Stimulated activated CD8-positive, alpha-beta memory T cell treated with anti-CD3 and anti-CD28 coated beads, Interleukin-4, amount 100 ng/mL, for 4 hours (primary cell): ENCODE results near the gene PRPF31.
A peak's percentile ranks its signal among the peaks of the same experiment; 100 is the strongest.
"Not testable (repeated sequence)": the region's sequence is repeated elsewhere in the genome, so short reads cannot be mapped to it uniquely, and the experiment has no call there.

Experiments used
- DNase-seq, 2 donors: peaks; one replicate each; pipeline ENCODE4 v3.0.0-alpha.2; 2020; ENCODE audit warnings: low read depth in 2 of 2, low spot score in 1 of 2

Gene PRPF31

DNA sequence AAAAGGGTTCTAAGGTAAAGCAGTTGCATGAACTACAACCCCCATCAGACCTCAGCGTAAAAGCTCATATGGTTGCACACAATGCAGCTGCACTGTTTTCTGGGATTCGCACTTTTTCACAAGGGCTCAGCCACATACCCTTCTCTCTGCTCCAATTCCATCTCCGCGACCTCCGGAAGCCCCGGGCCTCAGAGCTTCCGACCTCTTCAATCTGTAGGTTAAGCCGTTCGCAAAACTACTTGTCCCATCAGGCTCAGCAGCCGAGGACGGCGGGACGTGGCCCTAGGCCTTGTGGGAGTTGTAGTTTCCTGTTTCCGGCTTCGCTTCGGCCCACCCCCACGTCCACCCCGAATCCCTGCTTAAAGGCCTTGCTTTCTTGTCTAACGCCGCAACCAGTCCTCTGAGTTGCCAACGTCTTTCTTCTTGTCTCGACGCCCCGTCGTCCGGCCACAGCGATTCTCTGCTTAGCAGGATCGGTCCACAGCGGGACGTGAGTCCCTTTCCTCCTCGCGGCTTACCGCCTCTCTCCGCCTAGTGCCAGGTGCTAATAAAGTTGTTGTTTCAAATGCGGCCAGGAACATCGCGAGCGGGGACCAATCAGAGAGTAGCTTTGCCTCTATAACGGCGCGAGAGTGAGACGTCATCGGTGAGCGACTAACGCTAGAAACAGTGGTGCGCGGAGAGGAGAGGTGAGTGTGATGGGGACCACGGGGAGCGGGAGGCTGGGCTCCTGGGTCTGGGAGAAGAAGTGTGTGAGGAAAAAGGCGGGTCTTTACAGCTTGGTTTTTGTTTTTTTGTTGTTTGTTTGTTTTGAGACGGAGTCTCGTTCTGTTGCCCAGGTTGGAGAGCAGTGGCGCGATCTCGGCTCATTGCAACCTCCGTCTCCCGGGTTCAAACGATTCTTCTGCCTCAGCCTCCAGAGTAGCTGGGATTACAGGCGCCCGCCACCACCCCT is at the start of gene PRPF31, which contains the start of gene TFPT:
Gene PRPF31, plus strand, starts transcription at position 646 of the 955 bp plus-strand sequence. CDS start 2,525 bp downstream, outside the sequence.
Gene TFPT, minus strand, starts transcription at position 549 of the 955 bp plus-strand sequence. Its CDS starts 388 bp downstream, at position 161.
- DNase-seq, result peak; percentile 93 to 99

- DNase-seq, result no peak
These were observed 46.1 kb upstream of the PRPF31 start for GRCh38 chr19:54069470-54069869.

GRCh38 chr19:54073829-54074228 is 41.7 kb upstream of the PRPF31 start:
- no peak for DNase-seq

GRCh38 chr19:54074851-54075250 is 40.7 kb upstream of the PRPF31 start:
- no peak for DNase-seq

GRCh38 chr19:54077334-54077733 is 38.2 kb upstream of the PRPF31 start:
- no peak for DNase-seq

DNA sequence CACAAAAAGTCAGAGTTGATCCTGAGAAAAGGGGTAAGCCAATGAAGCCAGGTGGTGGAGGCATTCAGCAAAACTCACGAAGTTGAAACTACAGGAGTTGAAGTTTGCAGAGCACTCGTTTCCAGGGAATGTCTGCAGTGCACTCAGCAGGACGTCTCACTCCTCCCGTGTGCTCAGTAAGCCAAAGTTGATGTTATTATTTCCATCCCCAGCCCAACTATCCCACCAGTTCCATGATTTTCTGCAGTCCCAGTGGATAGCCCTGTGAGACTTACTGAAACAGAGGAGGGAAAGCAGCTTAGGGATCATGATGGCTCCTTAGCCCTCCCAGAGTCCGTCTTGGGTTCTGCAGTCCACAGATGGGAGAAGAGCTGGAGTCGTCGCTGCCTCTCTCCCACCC is 34.5 kb upstream of the PRPF31 start, which contains the start of gene TARM1:
Gene TARM1, minus strand, starts transcription at position 334 of the 400 bp plus-strand sequence. Its CDS starts 25 bp downstream, at position 309.
- no peak for DNase-seq

GRCh38 chr19:54084410-54084809 is 31.1 kb upstream of the PRPF31 start:
- no peak for DNase-seq

DNA sequence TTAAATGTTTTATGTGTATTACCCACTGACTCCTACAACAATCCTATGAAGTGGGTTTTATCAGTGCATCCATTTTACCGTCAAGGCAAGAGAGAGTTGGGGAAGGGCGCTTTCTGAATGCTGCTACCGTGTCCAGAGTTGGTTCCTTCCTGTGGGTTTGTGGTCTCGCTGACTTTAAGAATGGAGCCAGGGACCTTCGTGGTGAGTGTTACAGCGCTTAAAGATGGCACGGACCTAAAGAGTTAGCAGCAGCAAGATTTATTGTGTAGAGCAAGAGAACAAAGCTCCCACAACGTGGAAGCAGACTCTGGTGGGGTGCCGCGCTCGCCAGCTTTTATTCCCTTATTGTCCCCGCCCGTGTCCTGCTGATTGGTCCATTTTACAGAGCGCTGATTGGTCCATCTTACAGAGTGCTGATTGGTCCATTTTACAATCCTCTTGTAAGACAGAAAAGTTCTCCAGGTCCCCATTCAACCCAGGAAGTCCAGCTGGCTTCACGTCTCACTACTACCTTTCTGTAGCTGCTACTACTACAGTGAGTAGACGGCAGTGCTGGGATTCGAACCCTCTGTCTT is 21.0 kb upstream of the PRPF31 start:
- DNase-seq, result no peak

DNA sequence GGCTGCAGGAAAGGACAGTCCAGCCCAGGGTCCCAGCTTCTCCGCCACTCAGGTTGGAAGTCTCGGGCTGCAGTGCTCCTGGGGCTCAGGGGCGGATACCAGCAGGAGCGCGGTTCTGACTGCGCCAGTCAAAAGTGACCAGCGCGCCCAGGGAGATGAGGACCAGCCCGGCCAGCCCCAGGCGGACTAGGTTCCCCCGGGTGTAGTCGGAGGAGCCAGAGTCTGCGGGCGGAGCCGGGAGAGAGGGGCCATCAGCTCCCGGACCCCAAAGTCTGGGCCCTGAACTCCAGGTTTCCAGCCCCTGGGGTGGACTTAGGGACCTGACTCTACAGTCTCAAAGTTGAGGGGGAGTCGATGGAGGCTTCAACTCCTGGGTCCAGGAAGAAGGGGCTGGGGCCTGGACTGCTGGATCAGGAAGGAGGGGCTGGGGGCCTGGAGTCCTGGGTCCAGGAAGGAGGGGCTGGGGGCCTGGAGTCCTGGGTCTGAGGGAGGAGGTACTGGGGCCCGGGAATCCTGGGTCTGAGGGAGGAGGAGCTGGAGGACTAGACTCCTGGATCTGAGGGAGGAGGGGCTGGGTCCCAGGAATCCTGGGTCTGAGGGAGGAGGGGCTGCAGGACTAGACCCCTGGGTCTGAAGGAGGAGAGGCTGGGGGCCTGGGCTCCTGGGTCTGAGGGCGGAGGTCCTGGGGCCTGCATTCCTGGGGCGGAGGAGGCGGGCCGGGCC is 20.3 kb upstream of the PRPF31 start:
- DNase-seq, result no peak

DNA sequence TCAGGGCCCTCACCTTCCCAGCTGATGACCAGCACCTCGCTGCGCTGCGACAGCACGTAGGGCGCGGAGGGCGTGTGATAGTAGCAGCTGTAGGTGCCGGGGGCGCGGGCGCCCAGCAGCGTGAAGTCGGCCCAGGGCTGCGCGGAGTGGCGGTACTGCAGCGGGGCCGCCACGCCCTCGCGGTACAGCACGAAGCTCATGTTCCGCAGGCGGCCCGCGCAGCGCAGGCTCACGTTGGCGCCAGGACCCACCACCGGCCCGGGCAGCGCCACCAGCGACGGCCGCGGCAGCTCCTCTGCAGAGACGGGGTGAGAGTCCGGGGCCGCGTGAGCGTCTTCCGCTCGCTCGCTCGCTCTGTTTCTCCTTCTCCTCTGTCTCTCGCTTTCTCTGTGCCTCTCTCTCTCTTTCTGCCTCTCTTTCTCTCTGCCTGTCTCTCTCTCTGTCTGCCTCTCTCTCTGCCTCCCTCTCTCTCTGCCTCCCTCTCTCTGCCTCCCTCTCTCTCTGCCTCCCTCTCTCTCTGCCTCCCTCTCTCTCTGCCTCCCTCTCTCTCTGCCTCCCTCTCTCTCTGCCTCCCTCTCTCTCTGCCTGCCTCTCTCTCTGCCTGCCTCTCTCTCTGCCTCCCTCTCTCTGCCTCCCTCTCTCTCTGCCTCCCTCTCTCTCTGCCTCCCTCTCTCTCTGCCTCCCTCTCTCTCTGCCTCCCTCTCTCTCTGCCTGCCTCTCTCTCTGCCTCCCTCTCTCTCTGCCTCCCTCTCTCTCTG is 19.5 kb upstream of the PRPF31 start:
- not testable (repeated sequence) for DNase-seq

DNA sequence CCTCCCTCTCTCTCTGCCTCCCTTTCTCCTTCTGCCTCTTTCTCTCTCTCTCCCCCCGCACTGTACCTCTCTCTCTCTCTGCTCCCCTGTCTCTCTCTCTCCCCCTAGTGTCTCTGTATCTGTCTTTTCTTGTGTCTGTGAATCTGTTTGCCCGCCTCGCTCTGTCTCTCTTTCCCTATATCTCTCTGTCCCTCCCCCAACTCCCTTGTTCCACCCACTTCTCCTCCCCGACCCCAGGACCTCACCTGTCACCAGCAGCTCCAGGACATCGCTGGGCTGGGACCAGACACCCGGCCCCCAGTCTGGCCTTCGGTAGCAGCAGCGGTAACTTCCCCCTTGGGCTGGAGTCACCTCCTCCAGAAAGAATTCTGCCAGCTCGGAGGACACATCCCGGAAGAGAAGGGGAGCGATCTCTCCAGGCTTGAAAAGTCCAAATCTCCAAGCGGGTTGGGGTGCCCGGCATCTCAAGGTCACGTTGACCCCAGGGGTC is 18.9 kb upstream of the PRPF31 start:
- no peak for DNase-seq

DNA sequence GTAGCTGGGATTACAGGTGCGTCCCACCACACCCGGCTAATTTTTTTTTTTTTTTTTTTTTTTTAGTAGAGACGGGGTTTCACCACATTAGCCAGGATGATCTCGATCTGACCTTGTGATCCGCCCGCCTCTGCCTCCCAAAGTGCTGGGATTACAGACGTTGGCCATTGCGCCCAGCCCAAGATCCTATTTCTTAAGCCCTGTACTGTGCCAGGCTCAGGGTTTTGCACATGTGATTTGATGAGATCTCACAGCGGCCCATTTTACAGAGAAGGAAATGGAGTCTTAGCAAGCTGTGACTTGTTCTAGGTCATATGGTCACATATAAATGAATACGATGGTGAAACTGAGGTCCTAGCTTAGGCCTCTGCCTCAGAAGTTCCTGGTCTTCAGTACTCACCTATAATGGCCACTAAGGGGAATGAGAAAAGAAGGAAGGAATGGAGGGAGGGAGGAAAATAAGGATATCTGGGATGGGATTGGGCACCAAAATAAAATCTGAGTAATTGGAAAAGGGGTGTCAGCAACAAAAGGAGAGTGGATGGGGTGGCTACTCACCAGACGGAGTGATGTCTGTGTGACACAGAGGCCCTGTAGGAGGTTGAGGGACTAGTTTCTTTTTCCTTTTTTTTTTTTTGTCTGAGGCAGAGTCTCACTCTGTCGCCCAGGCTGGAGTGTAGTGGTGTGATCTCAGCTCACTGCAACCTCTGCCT is 16.2 kb upstream of the PRPF31 start:
- no peak for DNase-seq

DNA sequence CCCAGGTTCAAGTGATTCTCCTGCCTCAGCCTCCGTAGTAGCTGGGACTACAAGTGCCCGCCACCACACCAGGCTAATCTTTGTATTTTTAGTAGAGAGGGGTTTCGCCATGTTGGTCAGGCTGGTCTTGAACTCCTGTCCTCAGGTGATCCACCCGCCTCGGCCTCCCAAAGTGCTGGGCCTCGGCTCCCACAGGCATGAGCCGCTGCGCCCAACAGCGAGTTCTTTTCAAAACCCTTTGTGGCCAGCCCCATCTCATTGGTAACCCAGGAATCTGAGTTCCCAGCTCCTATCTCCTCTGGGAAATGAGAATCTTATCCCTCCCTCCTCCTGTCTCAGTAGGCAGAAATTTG is 15.7 kb upstream of the PRPF31 start:
- not testable (repeated sequence) for DNase-seq

GRCh38 chr19:54100561-54100960 is 15.0 kb upstream of the PRPF31 start, which contains the start of gene OSCAR:
OSCAR (minus strand) TSS chr19:54100803; CDS start chr19:54100792, 11 bp downstream.
- DNase-seq, result no peak

- peak; percentile 91 to 97 for DNase-seq
These were observed 13.0 kb upstream of the PRPF31 start, which contains the start of gene NDUFA3 for GRCh38 chr19:54102421-54103169. NDUFA3 (plus strand) TSS chr19:54102855; CDS start chr19:54102879, 24 bp downstream.

GRCh38 chr19:54104998-54105715 is 10.4 kb upstream of the PRPF31 start:
- DNase-seq, result no peak

GRCh38 chr19:54105796-54106195 is 9.8 kb upstream of the PRPF31 start:
- no peak for DNase-seq

DNA sequence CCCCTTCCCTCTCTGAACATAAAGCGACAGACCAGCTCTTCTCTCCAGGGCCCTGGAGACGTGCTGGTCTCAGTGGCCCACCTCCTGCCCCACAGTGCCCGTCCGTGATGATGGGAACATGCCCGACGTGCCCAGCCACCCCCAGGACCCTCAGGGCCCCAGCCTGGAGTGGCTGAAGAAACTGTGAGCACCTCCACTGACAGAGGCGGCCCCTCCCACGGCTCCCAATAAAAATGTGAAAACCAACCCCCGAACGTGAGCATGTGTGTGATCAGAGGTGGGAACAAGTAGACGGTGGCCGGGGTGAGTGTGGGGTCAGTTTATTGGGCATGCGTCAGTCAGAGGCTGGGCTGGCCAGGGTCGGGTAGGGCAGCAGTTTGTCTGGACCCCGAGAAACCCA is 8.8 kb upstream of the PRPF31 start:
- no peak for DNase-seq
